T-cell (primary cell): ENCODE results near the gene MTMR11. TPM values are rescaled to one million over a fixed set of nuclear protein-coding genes. Genes with fewer than 3 reads are reported as not detected.

Experiments
- ATAC-seq, 4 experiments: fragments of 200-7000 bp in 3 of 4; fragments of 150-1000 bp in 1 of 4; cut with Tn5 transposase; replicated peaks in 1 of 4; 1 replicate in 3 of 4; 2 replicates in 1 of 4; pipeline ENCODE4 v1.10.0; 2021; ENCODE audit warnings: moderate library complexity in 3 of 4, mild to moderate bottlenecking in 2 of 4, moderate number of reproducible peaks in 1 of 4
- CTCF ChIA-PET, 2 donors: fragments of 300-600 bp; sonication (Branson Sonifier 250); formaldehyde crosslinking; loops; one replicate each; lab custom pipeline; 2022; ENCODE audit warnings: antibody characterized with exemption in 2 of 2; lab: Charles Lee
- POLR2A ChIA-PET, 2 donors: fragments of 300-600 bp; sonication (Branson Sonifier 250); formaldehyde crosslinking; loops; one replicate each; lab custom pipeline; 2022; ENCODE audit warnings: antibody characterized with exemption in 2 of 2; lab: Charles Lee
- DNase-seq, 35 experiments: peaks; one replicate each; pipeline versions ENCODE4 v3.0.0 to v3.0.0-alpha.2; 2013 to 2023
- H3K27ac ChIP-seq: one replicate; pipeline ENCODE4 v1.5.1; 2013; ENCODE audit warnings: low read length
- H3K27me3 ChIP-seq, 2 experiments: replicated peaks in 1 of 2; 1 replicate in 1 of 2; 2 replicates in 1 of 2; pipeline versions ENCODE4 v1.6.1 to v1.7.0; 2013; ENCODE audit warnings: low read length in 1 of 2, mixed read lengths in 1 of 2; ENCODE audit not compliant: control insufficient read depth in 2 of 2, insufficient read depth in 2 of 2; ENCODE audit errors: extremely low read depth in 1 of 2
- H3K36me3 ChIP-seq, 2 donors: 1 replicate in 1 of 2; 2 replicates in 1 of 2; pipeline versions ENCODE4 v1.6.1 to v1.7.0; 2013; ENCODE audit warnings: low read length in 1 of 2; ENCODE audit not compliant: control insufficient read depth in 2 of 2, insufficient read depth in 1 of 2; ENCODE audit errors: extremely low read depth in 1 of 2
- H3K4me1 ChIP-seq, 2 experiments: 1 replicate in 1 of 2; 2 replicates in 1 of 2; pipeline versions ENCODE4 v1.6.1 to v1.7.0; 2013; ENCODE audit warnings: low read length in 2 of 2, mixed read lengths in 1 of 2; ENCODE audit not compliant: insufficient read depth in 2 of 2, control insufficient read depth in 1 of 2; ENCODE audit errors: extremely low read depth in 1 of 2
- H3K4me3 ChIP-seq, 2 donors: 1 replicate in 1 of 2; 2 replicates in 1 of 2; pipeline versions ENCODE4 v1.5.1 to v1.7.0; 2013; ENCODE audit warnings: mild to moderate bottlenecking in 2 of 2, low read length in 1 of 2, moderate library complexity in 1 of 2; ENCODE audit not compliant: control insufficient read depth in 1 of 2; ENCODE audit errors: extremely low read depth in 1 of 2
- H3K9me3 ChIP-seq: 2 replicates; pipeline ENCODE4 v1.7.0; 2013
- H3K27ac Mint-ChIP-seq, 2 donors: one replicate each; pipeline ENCODE4 v1.8.0; 2020 to 2021; ENCODE audit warnings: mild to moderate bottlenecking in 2 of 2, mixed read lengths in 2 of 2
- H3K27me3 Mint-ChIP-seq, 2 donors: one replicate each; pipeline ENCODE4 v1.8.0; 2021 to 2022; ENCODE audit warnings: mixed read lengths in 2 of 2
- H3K36me3 Mint-ChIP-seq: one replicate; pipeline ENCODE4 v1.8.0; 2021; ENCODE audit warnings: mixed read lengths
- H3K4me1 Mint-ChIP-seq, 3 donors: one replicate each; pipeline ENCODE4 v1.8.0; 2020 to 2022; ENCODE audit warnings: mixed read lengths in 3 of 3, mild to moderate bottlenecking in 1 of 3
- H3K4me3 Mint-ChIP-seq, 3 donors: one replicate each; pipeline ENCODE4 v1.8.0; 2020 to 2022; ENCODE audit warnings: mild to moderate bottlenecking in 3 of 3, mixed read lengths in 3 of 3, moderate library complexity in 3 of 3
- H3K9me3 Mint-ChIP-seq, 3 donors: one replicate each; pipeline ENCODE4 v1.8.0; 2020 to 2022; ENCODE audit warnings: mixed read lengths in 3 of 3
- WGBS: methylation state at CpG from one replicate; pipeline ENCODE4 v1.1.5; 2013; ENCODE audit warnings: missing lambda C conversion rate; ENCODE audit not compliant: insufficient coverage; 5-methylcytosine and 5-hydroxymethylcytosine counted together
- total RNA-seq, 35 experiments: library from RNA in 6 of 35; stranded (reverse) in 6 of 35; fragments of 120-200 nt in 1 of 35; gene quantifications; one replicate each; pipeline versions ENCODE4 v1.2.1 to v1.2.4 and lab custom pipeline; 2013 to 2026

Gene MTMR11
- total RNA-seq, 5 donors from 2014 or later (not counting 1 experiment from before 2014, with no cell fraction given) = 0.58 to 2.5 (median 1.5) TPM

DNA sequence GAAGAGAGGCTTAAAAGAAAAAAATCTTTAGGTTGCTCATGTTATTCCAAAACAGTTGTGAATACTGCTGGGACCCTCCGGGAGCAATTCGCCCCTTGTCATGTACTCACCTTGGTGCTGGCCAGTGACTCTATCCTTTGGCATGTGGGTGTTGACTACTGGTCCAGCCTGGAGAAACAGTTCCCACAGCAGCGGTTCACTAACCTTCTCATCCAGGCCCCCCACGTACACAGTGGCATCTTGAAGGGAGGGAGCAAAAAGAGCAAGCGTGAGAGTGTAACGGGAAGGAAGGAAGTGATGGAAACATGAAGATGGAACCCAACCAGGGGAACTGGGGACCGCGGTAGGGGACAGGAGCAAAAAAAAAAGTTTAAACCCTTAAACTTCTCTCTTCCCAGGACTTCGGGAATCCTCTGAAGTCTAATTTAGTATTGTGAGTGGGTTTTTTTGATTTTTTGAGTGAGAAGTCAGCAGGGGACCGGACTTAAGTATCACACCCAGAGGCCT is 9.6 kb downstream of the MTMR11 start:
- Histone ChIP-seq H3K36me3 (peaks cover 10 to 42% of the 10 kb centered on the region in 2 donors), H3K4me3 (peak overlapping the region; percentile 95 to 96), H3K27ac (peak overlapping the region; percentile 96), H3K27me3 (no peaks in the 10 kb centered on the region), H3K4me1 (peaks cover 17 to 29% of the 10 kb centered on the region in 2 experiments), H3K9me3 (no peaks in the 10 kb centered on the region)
- H3K4me3 Mint-ChIP-seq = peak overlapping the region; percentile 94 to 97 (median 97)
- H3K4me1 Mint-ChIP-seq = peaks cover 46 to 55% (median 51%) of the 10 kb centered on the region in 3 donors
- DNase-seq (no peak), ATAC-seq (no peak)
- ChIA-PET CTCF (no interaction called here), POLR2A (no interaction called here)
- no CpG with 5 or more reads among the region's 10 CpGs for WGBS
- peaks cover 42% of the 10 kb centered on the region for H3K36me3 Mint-ChIP-seq
- H3K9me3 Mint-ChIP-seq = no peaks in the 10 kb centered on the region
- peak overlapping the region; percentile 95 to 96 for H3K27ac Mint-ChIP-seq
- peaks cover 0 to under 1% of the 10 kb centered on the region in 2 donors for H3K27me3 Mint-ChIP-seq

DNA sequence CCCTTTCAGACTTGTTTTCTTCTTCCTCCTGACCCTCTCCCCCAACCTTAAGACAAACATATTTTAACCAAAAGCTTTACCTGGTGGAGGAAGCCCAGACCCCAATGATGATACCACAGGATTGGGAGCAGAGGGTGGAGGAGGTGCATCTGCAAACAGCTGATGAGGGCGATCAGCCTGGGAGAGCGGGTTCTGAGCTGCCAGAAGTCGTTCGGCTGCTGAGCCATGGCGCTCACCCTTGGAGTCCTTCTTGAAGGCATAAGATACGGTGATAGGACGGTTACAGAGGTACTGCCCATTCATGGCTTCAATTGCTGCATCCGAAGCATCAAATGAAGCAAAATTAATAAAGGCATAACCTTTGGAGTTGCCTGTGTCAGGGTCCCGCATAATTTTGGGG is 10.4 kb downstream of the MTMR11 start:
- H3K27ac Mint-ChIP-seq = peak overlapping the region in 1 of 2 donors; percentile 63
- H3K4me3 Mint-ChIP-seq = peak overlapping the region; percentile 72 to 97 (median 94)
- 100% methylated on average over 8 of the region's 9 CpGs for WGBS
- H3K27me3 ChIP-seq = no peaks in the 10 kb centered on the region
- H3K36me3 Mint-ChIP-seq = peaks cover 49% of the 10 kb centered on the region
- H3K27ac ChIP-seq = no peak overlapping the region
- H3K4me1 ChIP-seq = peaks cover 17 to 29% of the 10 kb centered on the region in 2 experiments
- no peaks in the 10 kb centered on the region for H3K9me3 Mint-ChIP-seq
- no peaks in the 10 kb centered on the region for H3K27me3 Mint-ChIP-seq
- peaks cover 46 to 52% (median 51%) of the 10 kb centered on the region in 3 donors for H3K4me1 Mint-ChIP-seq
- DNase-seq = no peak
- ChIA-PET POLR2A (no interaction called here), CTCF (no interaction called here)
- ATAC-seq = no peak
- H3K9me3 ChIP-seq = no peaks in the 10 kb centered on the region
- peak overlapping the region in 1 of 2 donors; percentile 27 for H3K4me3 ChIP-seq
- H3K36me3 ChIP-seq = peaks cover 10 to 42% of the 10 kb centered on the region in 2 donors

DNA sequence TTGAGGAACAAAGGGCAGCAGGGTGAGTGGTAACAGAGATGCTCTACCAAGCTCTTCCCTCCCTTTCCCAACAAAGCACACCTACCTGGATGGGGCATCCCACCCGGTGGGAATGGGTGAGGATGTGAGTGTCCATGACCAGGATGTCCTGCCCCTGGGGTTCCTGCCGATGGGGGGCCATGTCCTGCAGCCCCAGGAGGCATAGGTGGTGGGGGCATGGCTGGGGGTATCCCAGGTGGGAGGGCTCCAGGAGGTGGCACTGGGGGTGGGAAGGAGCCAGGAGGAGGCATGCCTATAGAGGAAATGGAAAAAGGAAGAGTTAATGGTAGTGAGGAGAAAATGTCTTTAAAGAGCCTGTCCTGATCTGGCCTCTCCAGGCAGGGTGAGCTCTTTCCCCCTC is 10.9 kb downstream of the MTMR11 start:
- 100% methylated on average over 1 of the region's 2 CpGs for WGBS
- Mint-ChIP-seq H3K4me1 (peaks cover 46 to 51% (median 49%) of the 10 kb centered on the region in 3 donors), H3K9me3 (no peaks in the 10 kb centered on the region), H3K4me3 (peak overlapping the region; percentile 72 to 97 (median 94)), H3K27me3 (no peaks in the 10 kb centered on the region), H3K27ac (peak overlapping the region in 1 of 2 donors; percentile 63), H3K36me3 (peaks cover 49% of the 10 kb centered on the region)
- ATAC-seq (no peak), DNase-seq (no peak)
- Histone ChIP-seq H3K27me3 (no peaks in the 10 kb centered on the region), H3K36me3 (peaks cover 10 to 42% of the 10 kb centered on the region in 2 donors), H3K4me3 (no peak overlapping the region), H3K4me1 (peaks cover 17 to 29% of the 10 kb centered on the region in 2 experiments), H3K27ac (no peak overlapping the region), H3K9me3 (no peaks in the 10 kb centered on the region)
- ChIA-PET CTCF (no interaction called here), POLR2A (interaction anchor here (0.6 to 1.2 kb wide), 3 partner anchors 11 to 309 kb away, joined by 3 read pairs; a partner anchor contains a TSS)

DNA sequence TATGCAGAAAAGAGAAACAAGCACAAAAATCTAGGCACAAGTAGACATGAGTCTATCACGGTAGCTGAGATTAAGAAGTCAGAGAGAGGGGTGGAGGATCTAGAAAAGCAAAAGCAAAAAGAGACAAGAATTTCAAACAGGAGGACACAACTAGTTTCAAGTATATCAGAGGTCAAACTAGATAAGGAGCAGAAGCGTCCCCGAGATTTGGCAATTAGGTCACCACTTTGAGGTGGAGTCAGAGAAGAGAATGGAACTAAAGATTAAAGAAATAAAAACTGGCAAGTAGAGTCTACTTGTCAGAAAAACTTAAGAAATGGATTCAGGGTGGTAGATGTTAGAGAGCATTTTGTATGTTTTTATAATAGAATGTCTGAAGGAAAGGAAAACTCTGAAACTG is 11.3 kb downstream of the MTMR11 start:
- peaks cover 49% of the 10 kb centered on the region for H3K36me3 Mint-ChIP-seq
- WGBS = 90% methylated on average over 2 of the region's 3 CpGs
- peaks cover 44 to 51% (median 47%) of the 10 kb centered on the region in 3 donors for H3K4me1 Mint-ChIP-seq

DNA sequence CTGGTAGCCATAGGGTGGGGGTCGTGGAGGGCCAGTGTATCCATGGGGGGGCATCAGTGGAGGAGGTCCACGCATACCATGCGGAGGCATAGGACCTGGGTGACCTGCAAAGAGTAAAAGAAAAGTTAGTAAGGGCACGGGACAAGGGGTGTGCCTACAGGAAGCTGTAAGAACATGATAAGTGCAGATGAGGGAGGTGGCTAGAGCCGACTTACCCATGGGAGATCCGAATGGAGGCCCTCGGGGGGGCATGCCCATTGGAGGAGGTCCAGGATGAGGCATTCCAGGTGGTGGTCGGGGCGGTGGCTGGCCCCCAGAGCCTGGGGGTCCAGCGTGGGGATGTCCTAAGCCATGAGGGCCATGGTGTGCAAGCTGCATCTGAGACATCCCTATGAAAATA is 13.1 kb downstream of the MTMR11 start:
- Histone ChIP-seq H3K4me3 (no peak overlapping the region), H3K9me3 (no peaks in the 10 kb centered on the region), H3K4me1 (peaks cover 17 to 24% of the 10 kb centered on the region in 2 experiments), H3K36me3 (peaks cover 10 to 42% of the 10 kb centered on the region in 2 donors), H3K27ac (no peak overlapping the region), H3K27me3 (no peaks in the 10 kb centered on the region)
- H3K36me3 Mint-ChIP-seq = peaks cover 49% of the 10 kb centered on the region
- no peak overlapping the region for H3K4me3 Mint-ChIP-seq
- DNase-seq (no peak), ATAC-seq (no peak)
- no peaks in the 10 kb centered on the region for H3K27me3 Mint-ChIP-seq
- CTCF ChIA-PET = no interaction called here
- H3K9me3 Mint-ChIP-seq = no peaks in the 10 kb centered on the region
- no peak overlapping the region for H3K27ac Mint-ChIP-seq
- POLR2A ChIA-PET = no interaction called here
- 94% methylated on average over 6 of the region's 10 CpGs for WGBS
- H3K4me1 Mint-ChIP-seq = peaks cover 39 to 49% (median 42%) of the 10 kb centered on the region in 3 donors

More for the DNA sequence above, 11.3 kb downstream of the MTMR11 start:
- Mint-ChIP-seq H3K27me3 (no peaks in the 10 kb centered on the region), H3K9me3 (no peaks in the 10 kb centered on the region), H3K27ac (peak overlapping the region in 1 of 2 donors; percentile 55), H3K4me3 (peak overlapping the region; percentile 48 to 97 (median 59))
- no peak for ATAC-seq
- ChIA-PET CTCF (no interaction called here), POLR2A (interaction anchor here (0.6 to 1.2 kb wide), 3 partner anchors 10 to 308 kb away, joined by 3 read pairs; a partner anchor contains a TSS)
- H3K4me3 ChIP-seq = no peak overlapping the region
- peaks cover 10 to 42% of the 10 kb centered on the region in 2 donors for H3K36me3 ChIP-seq
- no peak for DNase-seq
- no peaks in the 10 kb centered on the region for H3K27me3 ChIP-seq
- H3K9me3 ChIP-seq = no peaks in the 10 kb centered on the region
- no peak overlapping the region for H3K27ac ChIP-seq
- H3K4me1 ChIP-seq = peaks cover 17 to 29% of the 10 kb centered on the region in 2 experiments

DNA sequence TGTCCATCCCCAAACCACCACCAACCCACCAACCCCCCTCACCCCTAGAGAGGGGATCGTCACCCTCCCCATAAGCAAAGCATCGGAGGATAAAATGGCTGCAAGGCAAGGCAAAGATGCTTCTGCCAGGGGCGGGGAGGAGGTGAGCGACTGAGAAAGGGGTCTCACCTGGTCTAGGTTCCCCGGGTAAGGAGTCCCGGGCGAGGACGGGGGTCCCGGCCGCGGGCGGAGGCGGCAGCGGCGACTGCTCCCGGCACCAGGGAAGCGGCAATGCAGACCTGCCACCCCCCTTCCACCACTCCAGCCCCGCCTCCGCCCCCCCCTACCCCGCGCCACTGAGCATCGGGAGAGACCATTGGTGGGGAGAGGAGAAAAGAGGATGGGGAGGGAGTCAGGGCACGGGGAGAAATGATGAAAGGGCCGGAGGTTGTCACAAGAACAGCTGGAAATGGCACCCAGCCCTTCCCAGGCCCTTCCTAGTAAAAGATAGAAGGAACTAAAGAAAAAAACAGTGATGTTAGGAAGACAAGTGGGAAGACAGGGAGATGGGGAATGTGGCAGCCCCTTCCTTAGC is 19.0 kb downstream of the MTMR11 start, which contains the start of gene SV2A:
TSS of gene SV2A (minus strand) at position 274 of the 574 bp plus-strand sequence. CDS start 4,004 bp downstream, outside the sequence.
- H3K27me3 Mint-ChIP-seq = peaks cover 0 to 2% of the 10 kb centered on the region in 2 donors
- Histone ChIP-seq H3K4me1 (peaks cover 18 to 27% of the 10 kb centered on the region in 2 experiments), H3K9me3 (no peaks in the 10 kb centered on the region), H3K36me3 (peaks cover 0 to 4% of the 10 kb centered on the region in 2 donors), H3K27me3 (peaks cover 0 to 12% of the 10 kb centered on the region in 2 experiments), H3K4me3 (peak within 1 kb of the TSS; percentile 65 to 77), H3K27ac (no peak within 1 kb of the TSS)
- WGBS = 0% methylated on average over 2 of the region's 24 CpGs
- ChIA-PET POLR2A (no interaction called here), CTCF (interaction anchor here in 1 of 2 donors (0.5 kb wide), 1 partner anchor 133 kb away, joined by 6 read pairs; no protein-coding TSS in a partner anchor)
- DNase-seq (peak in 28 of 35 experiments; percentile 12 to 57 (median 25)), ATAC-seq (peak; percentile 74 to 80 (median 76))
- H3K27ac Mint-ChIP-seq = peak within 1 kb of the TSS; percentile 43 to 61
- H3K4me3 Mint-ChIP-seq = peak within 1 kb of the TSS; percentile 70 to 83 (median 77)
- peaks cover 34 to 41% (median 40%) of the 10 kb centered on the region in 3 donors for H3K4me1 Mint-ChIP-seq
- no peaks in the 10 kb centered on the region for H3K9me3 Mint-ChIP-seq
- peaks cover 10% of the 10 kb centered on the region for H3K36me3 Mint-ChIP-seq
